Fibroblast of skin of right quadriceps (primary cell): ENCODE data around the gene DACH1.
"Not testable (repeated sequence)": the region's sequence is repeated elsewhere in the genome, so short reads cannot be mapped to it uniquely, and the experiment has no call there.

Experiments
- DNase-seq: peaks from one replicate; pipeline ENCODE4 v3.0.0-alpha.2; 2013

The DACH1 gene

DNA sequence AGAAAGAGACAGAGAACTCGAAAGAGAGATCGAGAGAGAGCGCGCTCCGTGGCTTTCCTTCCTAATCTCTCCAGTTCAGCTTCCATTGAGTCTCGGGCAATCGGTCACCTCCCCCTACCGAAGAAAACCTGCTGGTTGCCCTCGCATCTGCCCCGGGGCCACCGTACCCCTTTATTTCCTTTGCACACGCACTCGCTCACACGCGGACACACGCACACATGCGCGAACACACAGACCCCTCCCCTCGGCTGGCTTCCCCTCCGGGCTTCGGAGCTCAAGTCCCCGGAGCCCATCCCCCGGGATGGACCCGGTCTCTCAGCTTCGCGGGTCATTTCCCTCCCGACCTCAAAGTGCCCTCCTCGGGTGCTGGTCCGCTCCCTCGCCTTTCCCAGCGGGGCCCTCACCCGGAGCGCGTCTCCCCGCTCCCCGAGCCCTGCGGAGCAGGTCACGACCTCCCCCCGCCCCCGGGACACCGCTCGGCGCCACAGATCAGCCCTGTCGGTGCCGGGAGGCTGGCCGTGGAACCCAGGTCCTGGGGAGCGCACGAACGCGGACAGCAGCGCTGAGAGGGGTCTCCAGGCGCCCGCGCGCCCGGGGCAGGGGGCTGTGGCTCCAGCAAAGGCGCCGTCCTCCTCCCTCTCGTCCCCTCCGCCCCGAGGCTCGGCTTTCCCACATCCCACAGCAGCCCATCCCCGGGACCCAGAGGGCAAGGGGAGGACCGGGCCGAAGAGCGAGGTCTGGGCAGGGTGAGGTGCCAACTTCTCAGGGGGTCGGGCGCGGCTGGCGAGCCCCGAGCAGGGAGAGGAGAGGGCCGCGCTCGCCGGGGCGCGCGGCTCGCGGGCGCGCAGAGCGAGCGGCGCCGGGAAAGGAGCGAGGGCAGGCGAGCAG, 1.8 kb downstream of the DACH1 start:
- DNase-seq, result no peak

DNA sequence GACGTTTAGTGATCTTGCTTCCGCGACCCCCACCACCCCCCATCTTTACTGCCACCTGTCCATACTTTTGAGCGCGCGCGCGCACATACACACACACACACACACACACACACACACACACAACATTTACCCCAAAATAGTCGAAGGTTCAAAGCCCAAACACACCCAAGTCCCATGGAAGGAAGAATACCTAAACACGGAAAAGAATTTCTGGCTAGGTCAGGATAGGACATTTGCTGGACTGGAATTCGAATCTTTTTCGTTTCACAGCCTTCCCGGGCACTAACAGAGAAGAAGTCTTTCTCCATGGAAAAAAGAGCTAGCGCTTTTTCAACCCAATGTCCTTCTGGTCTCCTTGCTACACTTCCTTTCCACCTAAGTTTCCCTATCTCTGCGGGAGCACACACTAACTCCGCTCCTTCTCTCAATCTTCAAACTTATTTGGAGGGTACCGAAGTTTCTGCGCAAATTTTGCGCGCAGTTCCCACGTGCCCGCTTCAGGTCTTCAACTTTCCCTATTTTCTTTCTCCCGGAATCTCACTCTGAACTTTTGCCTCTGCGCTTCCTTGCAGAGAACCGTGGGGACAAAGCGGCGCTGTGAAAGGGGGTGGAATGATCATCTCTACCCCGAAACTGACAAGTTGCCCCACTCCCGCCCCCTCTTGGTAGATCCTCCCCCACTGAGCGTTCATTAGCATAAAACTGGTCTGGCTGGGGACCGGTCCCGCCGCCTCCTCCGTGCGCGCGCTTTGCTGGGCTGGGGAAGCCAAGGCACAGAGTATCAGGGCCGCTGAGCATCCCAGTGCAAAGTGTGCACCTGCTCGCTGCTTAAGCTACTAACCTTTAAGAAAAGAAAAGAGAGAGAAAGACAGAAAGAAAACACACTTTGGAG, 2.7 kb downstream of the DACH1 start:
- no peak for DNase-seq

DNA sequence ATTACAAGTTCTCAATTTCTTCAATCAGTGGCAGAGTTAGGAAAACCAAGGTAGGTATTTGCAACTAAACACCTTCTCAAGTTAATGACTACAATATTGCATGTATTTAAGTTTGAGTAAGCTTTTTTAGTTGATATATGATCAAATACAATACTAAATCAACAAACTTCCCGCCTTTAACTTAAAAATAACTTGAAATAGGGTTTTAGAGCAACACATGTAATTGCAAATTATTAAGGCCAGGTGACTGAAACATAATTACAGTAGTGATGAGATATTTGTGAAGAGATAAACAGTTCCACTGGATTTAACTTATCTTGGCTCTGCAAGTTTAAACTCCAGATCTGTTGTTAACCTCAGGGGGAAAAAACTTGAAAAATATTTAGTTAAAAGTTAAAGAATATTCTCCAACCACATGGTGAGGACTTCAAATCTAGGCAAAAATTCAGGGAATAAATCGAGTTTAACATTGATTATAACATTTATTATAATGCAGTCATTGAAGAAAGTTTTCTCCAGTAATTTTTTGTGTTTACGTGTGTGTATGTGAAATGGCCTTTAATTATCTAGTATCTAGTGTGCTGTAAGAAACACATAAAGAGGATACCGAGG, 3.6 kb downstream of the DACH1 start:
- DNase-seq, result no peak

DNA sequence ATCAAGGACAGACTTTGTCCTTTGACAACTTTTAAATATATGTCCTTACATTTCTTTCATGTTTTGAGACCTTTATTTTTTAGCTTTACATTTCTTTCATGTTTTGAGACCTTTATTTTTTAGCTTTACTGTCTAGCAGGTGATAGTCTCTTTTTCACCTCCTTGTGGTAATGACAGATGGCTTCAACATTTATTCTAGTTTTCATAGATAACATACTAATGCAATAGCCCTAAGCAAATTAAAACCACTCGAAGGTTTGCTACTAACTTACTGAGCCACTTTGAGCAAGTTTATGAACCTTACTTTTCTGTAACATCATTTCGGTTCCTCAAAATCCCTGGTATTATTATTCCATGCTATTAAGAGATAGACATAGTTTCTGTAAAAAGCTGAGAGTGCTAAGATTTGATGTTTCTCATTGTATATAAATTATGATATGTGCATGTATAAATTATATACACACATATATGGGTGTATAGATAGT, 4.5 kb downstream of the DACH1 start:
- no peak for DNase-seq

DNA sequence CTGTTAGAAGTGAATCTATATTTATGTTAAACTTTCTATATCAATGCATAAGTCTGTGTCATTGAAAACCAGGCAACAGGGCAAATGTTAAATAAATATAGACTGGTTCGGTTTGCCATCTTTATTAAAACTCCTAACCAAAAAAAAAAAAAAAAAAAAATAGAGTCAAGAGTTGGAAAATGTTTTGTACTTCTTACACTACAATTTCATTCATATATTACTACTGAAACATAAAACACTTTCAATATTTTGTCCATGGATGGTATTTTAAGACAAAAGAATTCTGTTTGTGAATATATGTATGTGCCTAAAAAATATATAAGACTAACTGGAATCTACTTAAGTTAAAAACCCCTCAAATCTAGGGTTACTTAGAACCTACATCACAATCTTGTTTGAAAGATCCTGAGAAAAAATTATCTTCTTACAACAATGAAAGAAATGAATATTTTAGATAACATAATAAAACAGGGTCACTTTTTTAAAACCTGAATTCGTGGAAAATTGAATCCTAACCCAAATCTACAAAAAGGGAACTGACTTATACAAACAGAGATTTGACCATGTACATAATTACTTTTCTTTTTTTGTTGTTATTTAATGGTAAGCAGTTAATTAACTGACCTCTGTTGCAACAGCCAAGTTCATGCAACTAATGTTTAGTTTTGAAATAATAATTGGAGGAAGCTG, 5.1 kb downstream of the DACH1 start:
- DNase-seq, result no peak

DNA sequence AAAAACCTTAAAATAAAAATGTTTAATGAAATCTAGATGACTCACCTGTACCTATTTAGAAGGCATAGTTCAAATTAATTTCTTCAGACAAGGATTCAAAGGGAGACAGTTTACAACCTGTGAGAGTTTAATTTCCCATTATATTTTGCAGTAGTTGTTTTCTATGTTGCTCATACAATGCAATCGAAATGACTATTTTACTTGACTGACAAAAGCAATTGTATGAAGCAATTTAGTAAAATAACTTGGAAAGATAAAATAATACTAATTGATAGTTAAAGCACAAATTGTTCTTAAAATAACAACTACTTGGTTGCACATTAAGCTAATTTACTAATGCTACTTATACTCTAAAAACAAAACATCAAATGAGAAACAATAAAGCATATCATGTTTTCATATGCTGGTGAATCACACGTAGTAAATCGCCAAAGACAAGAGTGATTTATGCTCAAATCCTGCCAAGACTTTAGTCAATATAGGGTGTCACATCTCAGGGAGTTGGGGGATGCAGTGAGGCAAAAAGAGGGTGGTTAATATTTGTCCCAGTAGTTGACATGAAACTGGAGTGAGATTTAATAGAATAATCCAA, 6.4 kb downstream of the DACH1 start:
- no peak for DNase-seq

DNA sequence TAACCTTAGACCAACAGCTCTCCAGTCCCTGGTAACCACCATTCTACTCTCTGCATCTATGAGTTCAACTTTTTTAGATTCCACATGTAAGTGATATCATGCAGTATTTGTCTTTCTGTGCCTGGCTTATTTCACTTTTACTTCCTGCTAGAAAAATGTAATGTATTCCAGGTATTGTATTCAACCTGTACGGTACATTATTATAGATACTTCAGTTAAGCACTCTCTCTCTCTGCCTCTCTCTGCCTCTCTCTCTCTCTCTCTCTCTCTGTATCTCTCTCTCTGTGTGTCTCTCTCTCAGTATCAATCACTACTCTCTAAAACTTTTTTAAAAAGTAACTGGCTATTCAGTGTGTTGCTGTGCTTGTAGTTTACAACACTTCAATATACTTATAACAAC, 8.4 kb downstream of the DACH1 start:
- no peak for DNase-seq

DNA sequence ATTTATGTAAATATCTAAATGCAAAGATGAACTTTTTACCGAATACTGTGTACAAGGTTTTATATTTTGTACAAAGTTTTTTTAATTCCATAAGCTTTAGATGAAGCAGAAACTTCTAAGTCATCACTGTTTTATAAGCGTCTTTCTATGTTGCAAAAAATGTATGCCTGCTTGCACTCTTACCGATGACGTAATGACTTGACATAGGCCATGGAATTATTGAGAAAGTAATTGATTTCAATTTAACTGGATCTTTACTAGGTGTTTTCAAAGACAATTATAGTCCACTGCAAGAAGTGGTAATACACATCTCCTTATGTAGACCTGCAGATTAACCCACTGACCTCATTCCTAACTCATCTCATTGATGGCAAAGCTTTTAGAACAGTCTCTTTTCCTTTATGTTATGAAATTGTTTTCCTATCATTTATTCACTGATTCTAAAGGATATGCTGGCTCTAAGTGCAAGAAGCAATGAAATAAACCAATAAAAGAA, 10.4 kb downstream of the DACH1 start:
- no peak for DNase-seq

DNA sequence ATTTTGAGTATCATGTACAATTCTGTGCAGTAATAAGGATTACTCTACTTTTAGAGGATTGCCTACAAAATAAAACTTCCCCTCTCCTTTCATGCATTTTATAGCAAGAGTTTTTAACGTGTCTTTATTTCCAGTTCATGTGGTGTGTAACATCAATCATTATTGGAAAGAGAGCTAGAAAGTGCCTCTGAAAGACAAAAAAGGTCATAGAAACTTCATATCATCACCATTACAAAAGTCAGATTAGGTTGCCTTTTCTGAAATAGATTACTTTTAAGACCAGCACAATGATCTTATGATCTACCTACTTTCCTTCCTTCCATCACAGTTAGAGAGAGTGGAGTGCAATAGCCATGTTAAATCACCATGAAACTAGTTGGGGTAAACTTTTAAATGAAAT, 12.6 kb downstream of the DACH1 start:
- DNase-seq, result no peak

DNA sequence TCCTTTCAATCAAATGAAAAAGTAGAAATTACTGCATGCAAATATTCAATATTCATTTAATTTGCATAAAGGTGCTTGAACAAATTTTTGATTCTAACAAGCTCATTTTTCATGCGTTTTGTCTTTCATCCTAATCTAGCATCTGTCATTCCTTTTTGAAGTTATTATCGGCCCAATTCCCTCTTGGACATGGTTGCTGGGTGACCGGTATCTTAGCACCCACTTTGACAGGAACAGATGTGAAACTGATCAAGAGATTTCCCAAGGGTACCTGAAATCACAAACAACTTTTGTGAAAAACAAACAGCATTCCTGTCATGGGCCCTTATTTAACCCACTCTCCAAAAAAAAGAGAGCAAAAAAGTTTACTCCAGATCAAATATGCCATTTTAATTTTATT, 13.3 kb downstream of the DACH1 start:
- no peak for DNase-seq

DNA sequence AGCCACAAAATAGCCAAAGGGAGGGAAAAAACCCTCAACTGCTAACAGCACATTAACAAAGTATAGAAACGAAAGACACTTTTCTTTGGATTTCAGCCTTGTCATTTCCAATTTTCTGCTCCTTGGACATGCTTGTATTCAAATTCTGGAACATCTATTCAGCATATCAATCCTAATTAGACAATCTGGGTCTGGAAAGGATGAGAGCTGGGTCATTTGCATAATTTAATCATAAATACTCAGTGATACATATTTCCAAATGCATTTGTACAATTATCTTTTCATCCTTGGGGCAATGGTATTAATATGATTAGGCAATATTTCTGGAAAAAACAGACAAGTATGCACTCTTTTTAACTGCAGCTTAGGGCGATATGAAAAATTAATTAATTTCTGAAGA, 14.3 kb downstream of the DACH1 start:
- DNase-seq, result no peak

DNA sequence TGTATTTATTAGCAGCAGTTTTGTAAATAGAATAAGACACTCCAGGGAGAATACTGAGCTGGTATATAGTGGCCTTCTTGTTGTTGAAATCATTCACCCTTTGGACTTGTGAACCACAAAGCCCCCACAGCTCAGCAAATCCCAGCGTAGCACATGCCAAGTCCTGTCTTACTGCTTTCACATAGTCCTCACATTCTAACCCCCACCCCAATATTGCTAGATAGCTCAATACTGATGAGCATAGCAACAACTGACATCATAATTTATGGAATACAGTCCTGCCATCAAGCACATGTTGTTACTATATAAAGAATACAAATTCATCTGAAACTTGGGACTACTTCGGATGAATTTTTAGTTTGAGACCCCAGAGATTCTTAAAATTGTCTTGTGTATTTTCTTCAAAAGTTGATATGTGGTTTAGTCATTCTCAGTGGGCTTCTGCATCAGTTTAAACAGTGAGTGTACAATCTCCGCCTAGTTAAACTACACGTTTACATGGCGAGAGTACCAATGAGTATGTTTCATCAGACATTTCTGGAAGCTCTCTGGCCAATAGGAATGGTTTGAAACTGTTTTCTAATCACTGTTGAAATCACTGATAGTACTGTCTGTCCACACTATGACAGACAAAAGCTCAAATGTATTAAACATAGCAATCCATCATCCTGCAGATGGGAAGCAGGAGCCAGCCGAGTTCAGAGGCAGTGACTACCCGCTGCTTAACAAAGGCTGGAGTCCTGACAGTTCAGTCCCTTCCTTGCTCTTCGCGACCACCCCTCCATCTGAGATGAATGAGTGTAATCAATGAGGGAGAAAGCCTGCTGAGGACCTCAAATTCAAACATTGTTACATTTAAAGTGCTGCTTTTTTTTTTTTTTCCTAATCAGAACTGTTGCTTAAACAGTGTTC, 15.2 kb downstream of the DACH1 start:
- no peak for DNase-seq

DNA sequence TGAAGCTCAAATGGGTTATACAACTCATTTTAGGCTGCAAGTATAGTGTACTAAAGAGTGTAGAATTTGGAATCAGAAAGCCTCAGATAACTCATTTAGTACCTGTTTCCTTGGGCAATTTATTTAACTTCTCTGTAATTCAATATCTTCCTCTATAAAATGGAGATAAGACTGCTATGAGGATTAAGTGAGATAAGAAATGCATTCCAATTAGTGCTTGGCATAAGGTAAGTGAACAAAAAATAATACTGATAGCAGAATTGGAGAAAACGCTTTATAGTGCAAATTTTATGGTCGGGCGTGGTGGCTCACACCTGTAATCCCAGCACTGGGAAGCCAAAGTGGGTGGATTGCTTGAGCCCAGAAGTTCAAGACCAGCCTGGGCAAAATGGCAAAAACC, 25.0 kb downstream of the DACH1 start:
- DNase-seq, result no peak

DNA sequence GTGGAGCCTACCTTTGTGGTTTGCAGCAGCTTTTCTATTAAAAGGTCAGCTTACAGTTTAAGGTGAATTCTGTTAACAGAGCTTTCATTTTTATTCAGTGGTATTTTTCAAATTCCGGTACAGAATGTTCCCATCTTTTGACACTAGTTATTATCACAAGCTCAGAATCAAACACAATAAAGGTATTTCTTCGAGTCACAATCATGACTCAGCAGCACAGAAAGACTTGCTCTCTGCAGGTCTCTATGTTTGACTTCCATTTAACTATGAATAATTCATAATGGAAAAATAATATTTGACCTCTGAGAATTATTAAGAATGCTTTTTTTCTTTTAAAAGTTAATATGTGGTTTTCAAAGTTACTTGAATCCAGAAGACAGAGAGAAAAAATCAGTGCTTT, 28.2 kb downstream of the DACH1 start:
- DNase-seq, result no peak

DNA sequence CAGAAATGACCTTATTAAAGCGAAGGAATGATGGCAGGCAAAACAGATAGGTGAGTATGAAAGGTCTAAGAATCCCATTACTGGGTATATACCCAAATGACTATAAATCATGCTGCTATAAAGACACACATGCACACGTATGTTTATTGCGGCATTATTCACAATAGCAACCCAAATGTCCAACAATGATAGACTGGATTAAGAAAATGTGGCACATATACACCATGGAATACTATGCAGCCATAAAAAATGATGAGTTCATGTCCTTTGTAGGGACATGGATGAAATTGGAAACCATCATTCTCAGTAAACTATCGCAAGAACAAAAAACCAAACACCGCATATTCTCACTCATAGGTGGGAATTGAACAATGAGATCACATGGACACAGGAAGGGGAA, 29.4 kb downstream of the DACH1 start:
- not testable (repeated sequence) for DNase-seq

DNA sequence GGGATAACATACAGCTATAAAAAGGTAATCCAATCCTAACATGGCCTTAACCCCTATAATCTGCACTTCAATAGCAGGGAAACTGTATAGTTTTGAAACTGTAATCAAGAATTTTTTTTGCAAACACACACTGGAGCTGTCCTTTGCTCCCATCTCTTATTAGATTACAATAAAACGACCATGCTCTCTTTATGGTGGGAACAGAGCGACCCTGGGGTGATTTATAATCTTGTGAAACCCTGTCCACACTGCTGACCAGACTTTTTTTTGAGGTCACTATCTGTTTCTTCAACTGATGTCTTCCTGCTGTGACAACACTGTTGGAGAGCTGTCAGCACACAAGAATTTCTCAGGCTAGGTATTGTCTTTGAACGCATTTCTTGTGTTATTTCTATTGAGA, 35.3 kb downstream of the DACH1 start:
- no peak for DNase-seq

DNA sequence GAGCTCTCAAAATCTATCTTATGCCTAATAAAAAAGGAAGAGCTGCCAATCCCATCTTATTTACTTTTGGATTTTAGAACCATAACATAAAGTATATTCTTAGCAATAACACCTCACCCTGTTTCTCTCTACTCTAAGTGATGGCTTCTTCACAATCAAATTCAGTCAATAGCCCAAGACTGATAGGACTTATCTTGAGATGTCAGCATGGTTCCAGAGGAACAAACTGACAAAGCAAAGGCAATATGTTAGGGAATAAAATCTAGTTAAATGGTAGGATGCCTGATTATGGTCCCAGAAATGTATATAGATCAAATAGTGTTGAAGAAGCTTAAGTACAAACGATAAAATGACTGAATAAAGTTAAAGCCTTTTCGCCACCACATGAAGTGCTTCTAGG, 36.3 kb downstream of the DACH1 start:
- no peak for DNase-seq

DNA sequence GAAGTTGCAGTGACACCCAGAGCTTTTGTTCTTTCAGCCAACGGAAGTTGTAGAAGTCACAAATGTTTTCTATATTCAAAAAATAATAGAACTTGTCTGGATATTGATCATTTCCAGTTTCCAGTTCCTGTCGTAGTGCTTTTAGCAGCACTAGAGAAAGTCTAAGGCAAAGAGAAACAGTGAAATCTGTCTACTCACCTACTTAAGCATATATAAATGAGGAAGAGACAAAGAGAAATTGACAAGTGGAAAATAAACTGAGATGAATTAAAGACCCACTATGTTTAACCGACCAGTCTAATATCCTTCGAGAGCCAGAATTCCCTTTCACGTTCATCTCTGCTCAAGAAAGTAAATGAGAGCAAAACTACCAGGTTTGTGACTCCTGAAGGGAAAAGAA, 36.7 kb downstream of the DACH1 start:
- DNase-seq, result no peak

DNA sequence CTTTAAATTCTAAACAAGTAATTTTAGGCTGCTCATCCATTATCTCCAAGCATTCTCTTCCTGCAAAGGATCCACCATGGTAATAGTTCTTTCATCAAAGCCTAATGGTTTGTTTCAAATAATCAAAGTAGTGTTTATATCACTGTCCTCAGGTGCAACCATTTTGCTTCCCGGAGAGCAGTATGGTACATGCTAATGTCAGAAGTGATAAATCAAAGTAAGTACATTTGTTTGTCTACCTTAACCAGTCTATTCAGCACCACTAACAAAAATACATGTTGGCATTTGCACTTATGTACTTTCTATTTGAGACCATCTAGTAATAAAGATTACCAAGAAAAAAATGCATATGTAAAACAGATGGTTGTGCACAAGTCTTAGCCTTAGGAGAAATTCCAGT, 37.5 kb downstream of the DACH1 start:
- DNase-seq, result no peak

DNA sequence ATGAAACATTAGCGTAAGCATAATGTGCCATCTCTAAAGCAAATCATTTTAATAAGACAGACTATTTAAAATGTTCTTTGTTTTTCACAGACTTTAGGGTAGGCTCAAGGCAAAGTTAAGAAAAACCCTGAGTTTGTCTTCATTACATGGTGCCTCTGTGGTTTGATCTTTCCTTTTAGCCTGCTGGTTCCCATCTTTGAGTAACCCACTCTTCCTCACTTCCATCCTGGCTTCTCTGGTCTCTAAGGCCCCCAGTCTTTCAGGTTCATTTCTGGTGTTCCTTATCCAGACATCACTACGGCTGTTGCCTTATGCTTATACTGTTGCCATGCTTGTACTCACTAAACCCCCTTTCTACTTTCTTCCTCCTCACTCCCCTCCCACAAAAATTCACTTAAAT, 38.4 kb downstream of the DACH1 start:
- no peak for DNase-seq

DNA sequence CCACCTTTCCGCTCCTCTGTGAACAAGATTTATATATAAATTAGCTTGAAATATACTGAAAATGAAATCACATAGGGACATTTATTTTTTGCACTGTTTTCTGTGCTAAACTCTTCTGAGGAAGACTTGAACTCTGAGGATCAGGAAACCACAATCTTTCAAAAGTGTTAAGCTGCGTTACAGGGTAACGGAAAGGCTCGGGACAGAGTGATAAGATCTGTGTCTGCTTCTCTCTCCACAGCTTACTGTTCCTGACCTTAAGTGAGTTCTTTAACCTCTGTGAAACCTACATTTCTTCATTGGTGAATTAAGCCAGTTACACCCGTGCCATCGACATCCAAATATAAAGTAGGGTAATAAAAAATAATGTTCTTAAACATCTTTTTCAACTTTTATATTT, 38.9 kb downstream of the DACH1 start:
- DNase-seq, result no peak
